ENCODE data around the gene TNNT3. TPM values are rescaled to one million over a fixed set of nuclear protein-coding genes. Genes with fewer than 3 reads are reported as not detected.
"Not testable (repeated sequence)": the region's sequence is repeated elsewhere in the genome, so short reads cannot be mapped to it uniquely, and the experiment has no call there.

TNNT3 gene
- total RNA-seq, result 10 to 100 TPM in 1 of 2 donors, 1 to 10 TPM in 1; 8.8 to 54.3 TPM
- polyA plus RNA-seq, result 1 to 10 TPM; 3.4 to 3.9 TPM
- long read RNA-seq, donor 1, partial matches to known transcripts, result 1 of 5 reads
- long read RNA-seq, donor 1, other reads (novel, unspliced or antisense), result 4 of 5 reads
- long read RNA-seq, donor 2, partial matches to known transcripts, result 4 of 11 reads
- long read RNA-seq, donor 2, other reads (novel, unspliced or antisense), result 6 of 11 reads

DNA sequence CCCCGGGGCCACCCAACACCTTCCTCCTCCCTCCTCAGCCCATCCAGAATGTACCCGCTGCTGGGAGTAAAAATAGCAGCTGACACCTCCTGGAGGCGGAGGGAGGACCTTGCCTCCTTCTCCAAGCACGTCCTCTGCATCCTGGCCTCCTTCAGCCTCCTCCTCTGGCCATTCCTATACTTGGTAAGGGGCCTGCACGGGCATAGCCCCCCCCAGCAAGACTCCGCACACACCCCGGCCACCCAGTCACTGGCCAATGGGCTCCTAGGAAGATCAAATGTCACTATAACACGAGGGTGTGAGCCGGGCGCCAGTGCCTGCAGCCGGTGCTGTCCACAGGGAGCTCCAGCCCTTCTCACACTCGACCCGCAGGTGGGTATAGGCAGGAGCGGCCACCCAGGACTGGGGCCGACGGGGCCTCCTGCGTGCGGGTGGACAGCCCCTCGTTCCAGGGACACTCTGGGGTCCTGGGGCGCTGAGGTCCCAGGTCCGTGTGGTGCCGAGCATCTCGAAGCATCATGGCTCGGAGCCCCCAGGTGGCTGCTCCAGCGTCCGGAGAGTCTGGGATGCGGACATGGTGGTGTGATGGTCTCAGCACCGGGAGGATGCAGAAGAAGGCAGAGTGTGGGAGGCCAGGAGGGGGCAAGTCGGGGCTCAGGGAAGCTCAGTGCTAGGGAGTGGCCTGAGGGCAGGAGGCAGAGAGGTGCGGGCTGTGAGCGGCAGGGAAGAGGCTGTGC, at the start of gene TNNT3:
TNNT3 (plus strand) TSS at position 313 of the 737 bp plus-strand sequence. CDS start 3,172 bp downstream, outside the sequence.
- Histone ChIP-seq H3K36me3 (ENCODE audit: control insufficient read depth in 1 of 2, insufficient read depth in 2 of 2, low read length in 1 of 2) (no peaks in the 10 kb centered on the region), H3K9me3 (ENCODE audit: control insufficient read depth, low read length) (no peaks in the 10 kb centered on the region), H3K4me3 (ENCODE audit: low read length in 2 of 2) (no peak within 1 kb of the TSS), H3K27me3 (ENCODE audit: control insufficient read depth in 1 of 2, insufficient read depth in 2 of 2, low read length in 1 of 2) (no peaks in the 10 kb centered on the region), H3K27ac (ENCODE audit: low read depth in 1 of 2, low read length in 2 of 2) (no peak within 1 kb of the TSS), H3K4me1 (ENCODE audit: control insufficient read depth in 1 of 2, insufficient read depth in 2 of 2, low read length in 2 of 2) (no peaks in the 10 kb centered on the region)
- ATAC-seq (ENCODE audit: low FRiP score) (no peak), DNase-seq (peak; percentile 53 to 66)
- intact Hi-C loops (cut with DNase I), result loop anchor here in 1 of 2 donors (5.0 kb wide), 1 partner anchor 82 kb away; the partner anchor contains the start of gene TNNI2
- WGBS, 2 donors, result 74 to 75% methylated on average over 31 of the region's 31 CpGs

GRCh38 chr11:1870326-1870696, 49.2 kb upstream of the TNNT3 start:
- Histone ChIP-seq H3K9me3 (ENCODE audit: control insufficient read depth, low read length) (no peaks in the 10 kb centered on the region), H3K36me3 (ENCODE audit: control insufficient read depth in 1 of 2, insufficient read depth in 2 of 2, low read length in 1 of 2) (no peaks in the 10 kb centered on the region), H3K27ac (ENCODE audit: low read depth in 1 of 2, low read length in 2 of 2) (no peak overlapping the region), H3K4me1 (ENCODE audit: control insufficient read depth in 1 of 2, insufficient read depth in 2 of 2, low read length in 2 of 2) (no peaks in the 10 kb centered on the region), H3K4me3 (ENCODE audit: low read length in 2 of 2) (no peak overlapping the region), H3K27me3 (ENCODE audit: control insufficient read depth in 1 of 2, insufficient read depth in 2 of 2, low read length in 1 of 2) (no peaks in the 10 kb centered on the region)
- WGBS, 2 donors, result 46 to 48% methylated on average over 10 to 12 of the region's 12 CpGs
- DNase-seq (peak; percentile 49 to 68), ATAC-seq (ENCODE audit: low FRiP score) (no peak)
- intact Hi-C loops (cut with DNase I), result no loop called here

GRCh38 chr11:1870721-1871466, 48.6 kb upstream of the TNNT3 start:
- 33 to 36% methylated on average over 43 to 50 of the region's 50 CpGs for WGBS, 2 donors
- Histone ChIP-seq H3K36me3 (ENCODE audit: control insufficient read depth in 1 of 2, insufficient read depth in 2 of 2, low read length in 1 of 2) (no peaks in the 10 kb centered on the region), H3K27ac (ENCODE audit: low read depth in 1 of 2, low read length in 2 of 2) (no peak overlapping the region), H3K9me3 (ENCODE audit: control insufficient read depth, low read length) (no peaks in the 10 kb centered on the region), H3K27me3 (ENCODE audit: control insufficient read depth in 1 of 2, insufficient read depth in 2 of 2, low read length in 1 of 2) (no peaks in the 10 kb centered on the region), H3K4me3 (ENCODE audit: low read length in 2 of 2) (no peak overlapping the region), H3K4me1 (ENCODE audit: control insufficient read depth in 1 of 2, insufficient read depth in 2 of 2, low read length in 2 of 2) (no peaks in the 10 kb centered on the region)
- ATAC-seq (ENCODE audit: low FRiP score), result peak; percentile 16
- intact Hi-C loops (cut with DNase I), result no loop called here
- DNase-seq, result peak; percentile 74 to 83

GRCh38 chr11:1871531-1871930, 48.0 kb upstream of the TNNT3 start:
- Histone ChIP-seq H3K36me3 (ENCODE audit: control insufficient read depth in 1 of 2, insufficient read depth in 2 of 2, low read length in 1 of 2) (no peaks in the 10 kb centered on the region), H3K9me3 (ENCODE audit: control insufficient read depth, low read length) (no peaks in the 10 kb centered on the region), H3K4me1 (ENCODE audit: control insufficient read depth in 1 of 2, insufficient read depth in 2 of 2, low read length in 2 of 2) (no peaks in the 10 kb centered on the region), H3K27me3 (ENCODE audit: control insufficient read depth in 1 of 2, insufficient read depth in 2 of 2, low read length in 1 of 2) (no peaks in the 10 kb centered on the region), H3K27ac (ENCODE audit: low read depth in 1 of 2, low read length in 2 of 2) (no peak overlapping the region), H3K4me3 (ENCODE audit: low read length in 2 of 2) (no peak overlapping the region)
- WGBS, 2 donors, result 89 to 91% methylated on average over 15 of the region's 15 CpGs
- intact Hi-C loops (cut with DNase I), result no loop called here
- DNase-seq, result peak; percentile 38 to 71
- no peak for ATAC-seq (ENCODE audit: low FRiP score)

GRCh38 chr11:1872267-1872985, 47.1 kb upstream of the TNNT3 start:
- intact Hi-C loops (cut with DNase I), result no loop called here
- DNase-seq, result peak in 1 of 2 donors; percentile 47
- no peak overlapping the region for H3K27ac ChIP-seq (ENCODE audit: low read depth in 1 of 2, low read length in 2 of 2)
- ATAC-seq (ENCODE audit: low FRiP score), result no peak
- H3K4me3 ChIP-seq (ENCODE audit: low read length in 2 of 2), result no peak overlapping the region
- no peaks in the 10 kb centered on the region for H3K4me1 ChIP-seq (ENCODE audit: control insufficient read depth in 1 of 2, insufficient read depth in 2 of 2, low read length in 2 of 2)
- H3K36me3 ChIP-seq (ENCODE audit: control insufficient read depth in 1 of 2, insufficient read depth in 2 of 2, low read length in 1 of 2), result no peaks in the 10 kb centered on the region
- H3K9me3 ChIP-seq (ENCODE audit: control insufficient read depth, low read length), result no peaks in the 10 kb centered on the region
- H3K27me3 ChIP-seq (ENCODE audit: control insufficient read depth in 1 of 2, insufficient read depth in 2 of 2, low read length in 1 of 2), result no peaks in the 10 kb centered on the region
- WGBS, 2 donors, result 84% methylated on average over 24 to 25 of the region's 25 CpGs

DNA sequence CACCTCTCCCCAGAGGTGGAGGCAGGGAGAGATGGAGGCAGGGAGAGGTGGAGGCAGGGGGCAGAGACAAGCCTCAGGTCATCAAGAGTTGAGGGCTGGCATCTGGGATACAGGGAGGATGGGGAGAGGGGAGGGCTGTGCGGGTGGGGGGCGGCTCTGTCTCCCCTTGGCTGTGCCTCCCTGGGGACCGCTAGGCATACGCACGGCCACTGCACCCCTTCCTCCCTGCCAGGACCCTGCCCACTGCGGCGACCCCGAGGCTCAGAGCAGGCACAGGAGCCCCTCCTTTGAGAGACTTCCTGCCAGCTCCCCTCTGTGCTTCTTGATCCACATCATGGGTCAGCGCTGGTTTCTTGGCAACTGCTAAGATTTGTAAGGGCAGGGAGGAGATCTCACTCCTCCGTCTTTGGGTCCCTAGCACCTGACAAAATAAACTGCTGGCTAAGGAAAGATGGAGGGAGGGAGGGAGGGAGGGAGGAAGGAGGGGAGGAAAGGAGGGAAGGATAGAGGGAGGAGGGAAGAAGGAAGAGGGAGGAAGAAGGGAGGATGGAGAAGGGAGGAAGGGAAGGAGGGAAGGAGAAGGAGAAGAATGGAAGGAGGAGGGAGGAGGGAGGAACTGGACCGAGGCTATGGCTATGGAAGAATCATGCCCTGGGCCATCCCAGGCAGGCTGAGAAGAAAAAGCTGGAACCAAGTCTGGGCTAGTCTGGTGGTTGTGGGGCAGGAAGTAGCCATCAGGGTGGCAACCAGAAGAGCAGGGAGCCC, 46.3 kb upstream of the TNNT3 start:
- H3K4me3 ChIP-seq (ENCODE audit: low read length in 2 of 2), result no peak overlapping the region
- H3K36me3 ChIP-seq (ENCODE audit: control insufficient read depth in 1 of 2, insufficient read depth in 2 of 2, low read length in 1 of 2), result no peaks in the 10 kb centered on the region
- no peaks in the 10 kb centered on the region for H3K9me3 ChIP-seq (ENCODE audit: control insufficient read depth, low read length)
- H3K4me1 ChIP-seq (ENCODE audit: control insufficient read depth in 1 of 2, insufficient read depth in 2 of 2, low read length in 2 of 2), result no peaks in the 10 kb centered on the region
- no peaks in the 10 kb centered on the region for H3K27me3 ChIP-seq (ENCODE audit: control insufficient read depth in 1 of 2, insufficient read depth in 2 of 2, low read length in 1 of 2)
- ATAC-seq (ENCODE audit: low FRiP score), result no peak
- intact Hi-C loops (cut with DNase I), result no loop called here
- DNase-seq, result peak; percentile 52 to 74
- peak overlapping the region in 1 of 2 donors; percentile 10 for H3K27ac ChIP-seq (ENCODE audit: low read depth in 1 of 2, low read length in 2 of 2)
- 14 to 20% methylated on average over 3 to 11 of the region's 11 CpGs for WGBS, 2 donors

GRCh38 chr11:1873813-1874150, 45.7 kb upstream of the TNNT3 start:
- peak overlapping the region in 1 of 2 donors; percentile 10 for H3K27ac ChIP-seq (ENCODE audit: low read depth in 1 of 2, low read length in 2 of 2)
- DNase-seq, result peak; percentile 24 to 29

More at GRCh38 chr11:1873813-1874150, 45.7 kb upstream of the TNNT3 start:
- intact Hi-C loops (cut with DNase I); H3K27me3 ChIP-seq (ENCODE audit: control insufficient read depth in 1 of 2, insufficient read depth in 2 of 2, low read length in 1 of 2); H3K4me1 ChIP-seq (ENCODE audit: control insufficient read depth in 1 of 2, insufficient read depth in 2 of 2, low read length in 2 of 2); H3K36me3 ChIP-seq (ENCODE audit: control insufficient read depth in 1 of 2, insufficient read depth in 2 of 2, low read length in 1 of 2); H3K9me3 ChIP-seq (ENCODE audit: control insufficient read depth, low read length); H3K4me3 ChIP-seq (ENCODE audit: low read length in 2 of 2); ATAC-seq (ENCODE audit: low FRiP score): not testable (repeated sequence)
- 88 to 90% methylated on average over 12 to 17 of the region's 17 CpGs for WGBS, 2 donors
